ENCODE data around the gene ZNF507.

ZNF507 gene

GRCh38 chr19:32345261-32346207, at the start of gene ZNF507:
Gene ZNF507 (plus strand): TSS chr19:32345610. CDS start chr19:32352831, 7,221 bp downstream.
- TF ChIP-seq POLR2A (IDR thresholded peaks at IDR 0.05; ENCODE audit: low read depth, low read length) = peak; percentile 63
- FAIRE-seq = no peak
- peak; percentile 92 for DNase-seq (ENCODE audit: insufficient read length, low spot score)

GRCh38 chr19:32296694-32297093, 48.7 kb upstream of the ZNF507 start:
- no peak for TF ChIP-seq POLR2A (IDR thresholded peaks at IDR 0.05; ENCODE audit: low read depth, low read length)
- FAIRE-seq = no peak

GRCh38 chr19:32302778-32303177, 42.6 kb upstream of the ZNF507 start:
- FAIRE-seq (no peak), DNase-seq (ENCODE audit: insufficient read length, low spot score) (no peak)
- TF ChIP-seq POLR2A (IDR thresholded peaks at IDR 0.05; ENCODE audit: low read depth, low read length) = no peak

More at GRCh38 chr19:32296694-32297093, 48.7 kb upstream of the ZNF507 start:
- no peak for DNase-seq (ENCODE audit: insufficient read length, low spot score)

GRCh38 chr19:32303193-32303592, 42.2 kb upstream of the ZNF507 start:
- TF ChIP-seq POLR2A (IDR thresholded peaks at IDR 0.05; ENCODE audit: low read depth, low read length) = no peak
- no peak for DNase-seq (ENCODE audit: insufficient read length, low spot score)
- FAIRE-seq = no peak

- DNase-seq (ENCODE audit: insufficient read length, low spot score) (no peak), FAIRE-seq (no peak)
- no peak for TF ChIP-seq POLR2A (IDR thresholded peaks at IDR 0.05; ENCODE audit: low read depth, low read length)
Measured at GRCh38 chr19:32307591-32307990, 37.8 kb upstream of the ZNF507 start.

- DNase-seq (ENCODE audit: insufficient read length, low spot score) = no peak
- no peak for FAIRE-seq
- no peak for TF ChIP-seq POLR2A (IDR thresholded peaks at IDR 0.05; ENCODE audit: low read depth, low read length)
Measured at GRCh38 chr19:32308431-32309077, 36.9 kb upstream of the ZNF507 start.

- no peak for TF ChIP-seq POLR2A (IDR thresholded peaks at IDR 0.05; ENCODE audit: low read depth, low read length)
- DNase-seq (ENCODE audit: insufficient read length, low spot score) (no peak), FAIRE-seq (no peak)
Measured at GRCh38 chr19:32309711-32310390, 35.6 kb upstream of the ZNF507 start.

GRCh38 chr19:32311371-32311770, 34.0 kb upstream of the ZNF507 start:
- no peak for FAIRE-seq

GRCh38 chr19:32313569-32314265, 31.7 kb upstream of the ZNF507 start:
- DNase-seq (ENCODE audit: insufficient read length, low spot score) (no peak), FAIRE-seq (no peak)
- no peak for TF ChIP-seq POLR2A (IDR thresholded peaks at IDR 0.05; ENCODE audit: low read depth, low read length)

More at GRCh38 chr19:32311371-32311770, 34.0 kb upstream of the ZNF507 start:
- no peak for DNase-seq (ENCODE audit: insufficient read length, low spot score)
- TF ChIP-seq POLR2A (IDR thresholded peaks at IDR 0.05; ENCODE audit: low read depth, low read length) = no peak

- DNase-seq (ENCODE audit: insufficient read length, low spot score) (no peak), FAIRE-seq (no peak)
Measured at GRCh38 chr19:32316034-32316433, 29.4 kb upstream of the ZNF507 start.

GRCh38 chr19:32317086-32317485, 28.3 kb upstream of the ZNF507 start:
- FAIRE-seq = no peak
- DNase-seq (ENCODE audit: insufficient read length, low spot score) = no peak
- no peak for TF ChIP-seq POLR2A (IDR thresholded peaks at IDR 0.05; ENCODE audit: low read depth, low read length)

More at GRCh38 chr19:32316034-32316433, 29.4 kb upstream of the ZNF507 start:
- TF ChIP-seq POLR2A (IDR thresholded peaks at IDR 0.05; ENCODE audit: low read depth, low read length) = no peak

- DNase-seq (ENCODE audit: insufficient read length, low spot score) (peak; percentile 36), FAIRE-seq (no peak)
- no peak for TF ChIP-seq POLR2A (IDR thresholded peaks at IDR 0.05; ENCODE audit: low read depth, low read length)
Measured at GRCh38 chr19:32318884-32319520, 26.4 kb upstream of the ZNF507 start.

- TF ChIP-seq POLR2A (IDR thresholded peaks at IDR 0.05; ENCODE audit: low read depth, low read length) = no peak
- no peak for FAIRE-seq
- DNase-seq (ENCODE audit: insufficient read length, low spot score) = peak; percentile 71
Measured at GRCh38 chr19:32322541-32322940, 22.9 kb upstream of the ZNF507 start.

All from H54 (cell line).